Measurements from ENCODE around the gene CYP4F11. TPM values are rescaled to one million over a fixed set of nuclear protein-coding genes. Genes with fewer than 3 reads are reported as not detected.

Gene CYP4F11
- total RNA-seq (ENCODE audit: unreplicated experiment) = not detected
- long read RNA-seq = 0 reads

GRCh38 chr19:15934332-15935078, at the start of gene CYP4F11:
TSS of gene CYP4F11 (minus strand) at chr19:15934529. CDS start at chr19:15934408, 121 bp downstream.
- H3K4me1 Mint-ChIP-seq (ENCODE audit: low read depth, unreplicated experiment) = no peaks in the 10 kb centered on the region
- H3K27ac Mint-ChIP-seq (ENCODE audit: unreplicated experiment) = no peak within 1 kb of the TSS
- no peak within 1 kb of the TSS for H3K4me3 Mint-ChIP-seq (ENCODE audit: unreplicated experiment)
- peaks cover 13% of the 10 kb centered on the region for H3K27me3 Mint-ChIP-seq (ENCODE audit: unreplicated experiment)
- DNase-seq = no peak
- peaks cover 6% of the 10 kb centered on the region for H3K36me3 Mint-ChIP-seq (ENCODE audit: unreplicated experiment)
- H3K9me3 Mint-ChIP-seq (ENCODE audit: unreplicated experiment) = peaks cover 11% of the 10 kb centered on the region
- no peak for TF ChIP-seq CTCF (IDR thresholded peaks at IDR 0.05; ENCODE audit: partially characterized antibody, unreplicated experiment)

GRCh38 chr19:15979293-15979692, 45.0 kb upstream of the CYP4F11 start:
- peaks cover 4% of the 10 kb centered on the region for H3K9me3 Mint-ChIP-seq (ENCODE audit: unreplicated experiment)
- no peaks in the 10 kb centered on the region for H3K27me3 Mint-ChIP-seq (ENCODE audit: unreplicated experiment)
- H3K4me1 Mint-ChIP-seq (ENCODE audit: low read depth, unreplicated experiment) = no peaks in the 10 kb centered on the region
- no peak for DNase-seq
- no peak overlapping the region for H3K27ac Mint-ChIP-seq (ENCODE audit: unreplicated experiment)
- no peak overlapping the region for H3K4me3 Mint-ChIP-seq (ENCODE audit: unreplicated experiment)
- no peaks in the 10 kb centered on the region for H3K36me3 Mint-ChIP-seq (ENCODE audit: unreplicated experiment)
- no peak for TF ChIP-seq CTCF (IDR thresholded peaks at IDR 0.05; ENCODE audit: partially characterized antibody, unreplicated experiment)

- H3K9me3 Mint-ChIP-seq (ENCODE audit: unreplicated experiment) = peaks cover 5% of the 10 kb centered on the region
- no peak overlapping the region for H3K4me3 Mint-ChIP-seq (ENCODE audit: unreplicated experiment)
- no peak for DNase-seq
- H3K27me3 Mint-ChIP-seq (ENCODE audit: unreplicated experiment) = no peaks in the 10 kb centered on the region
- no peak overlapping the region for H3K27ac Mint-ChIP-seq (ENCODE audit: unreplicated experiment)
- no peaks in the 10 kb centered on the region for H3K36me3 Mint-ChIP-seq (ENCODE audit: unreplicated experiment)
- TF ChIP-seq CTCF (IDR thresholded peaks at IDR 0.05; ENCODE audit: partially characterized antibody, unreplicated experiment) = no peak
- no peaks in the 10 kb centered on the region for H3K4me1 Mint-ChIP-seq (ENCODE audit: low read depth, unreplicated experiment)
These were observed 43.4 kb upstream of the CYP4F11 start for GRCh38 chr19:15977690-15978089.

GRCh38 chr19:15976836-15977689, 42.7 kb upstream of the CYP4F11 start:
- TF ChIP-seq CTCF (IDR thresholded peaks at IDR 0.05; ENCODE audit: partially characterized antibody, unreplicated experiment) = no peak
- no peak overlapping the region for H3K27ac Mint-ChIP-seq (ENCODE audit: unreplicated experiment)
- H3K36me3 Mint-ChIP-seq (ENCODE audit: unreplicated experiment) = no peaks in the 10 kb centered on the region
- H3K4me3 Mint-ChIP-seq (ENCODE audit: unreplicated experiment) = no peak overlapping the region
- DNase-seq = no peak
- peaks cover 5% of the 10 kb centered on the region for H3K9me3 Mint-ChIP-seq (ENCODE audit: unreplicated experiment)
- no peaks in the 10 kb centered on the region for H3K4me1 Mint-ChIP-seq (ENCODE audit: low read depth, unreplicated experiment)
- H3K27me3 Mint-ChIP-seq (ENCODE audit: unreplicated experiment) = no peaks in the 10 kb centered on the region

All from glutamatergic neuron (in vitro differentiated cells).